Heart left ventricle (tissue), 13 donors: ENCODE measurements around the gene HLA-DQB1.

Experiments
- POLR2A ChIP-seq, 2 donors: fragments of 450-650 bp; IDR thresholded peaks; one replicate each; pipeline ENCODE4 v1.6.1; 2017; ENCODE audit warnings: antibody characterized with exemption in 2 of 2, mild to moderate bottlenecking in 2 of 2, moderate library complexity in 2 of 2
- TF ChIP-seq, protein P1 (sequence below), 12 donors: fragments of 200-600 bp; sonication (generic) in 4 of 12; IDR thresholded peaks; one replicate each; pipeline versions ENCODE4 v1.5.0 to v1.8.0; 2018 to 2022; ENCODE audit warnings: antibody characterized with exemption in 12 of 12, mild to moderate bottlenecking in 5 of 12
- donor health status: ischemic (EF 13 %, LVEDD 7.1; RV severe dilation, severe dysfunction).
- donor health status: DM: no; HTN: yes; CAD: no.
- donor health status: DM: no; HTN: no; CAD: no.
- donor health status: ischemic (EF 25% LVEDD 6.9; RV normal size, moderate dysfunction).
- donor health status: ischemic (EF 25% LVEDD 5.7; RV mildly dilated, moderate dysfunction).
- donor health status: ischemic (EF 35%, LVEDD 5.7; RV mildly dilated, moderate dysfunction).
- donor health status: nonischemic (EF 11% LVEDD 7.7; RV severe dilation, severe dysfunction).
- donor health status: DM: yes; HTN: yes; CAD: no.
- donor health status: PGD.
- donor health status: ischemic (EF 29% LVEDD 5.4; RV normal size, mild dysfunction).
- donor health status: nonischemic (EF 23%, LVEDD 6.1; RV moderate dilation, normal function).

DNA sequence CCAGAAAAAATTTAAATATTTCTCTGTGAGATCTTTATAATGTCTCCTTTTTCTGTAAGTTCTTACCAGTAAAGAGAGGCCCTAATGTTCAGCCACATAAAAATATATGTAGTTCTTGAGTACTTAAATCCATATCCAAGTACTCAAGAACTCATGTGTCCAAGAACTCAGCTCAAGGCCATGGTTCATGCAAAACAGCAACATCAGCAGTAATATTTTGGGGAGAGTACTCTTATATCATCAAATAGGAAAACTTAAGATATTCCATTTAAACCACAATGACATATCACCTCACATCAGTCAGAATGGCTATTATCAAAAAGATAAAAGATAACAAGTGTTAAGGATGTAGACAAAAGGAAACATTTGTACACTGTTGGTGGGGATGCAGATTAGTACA, 3.4 kb upstream of the HLA-DQB1 start:
- TF ChIP-seq, protein P1, sequence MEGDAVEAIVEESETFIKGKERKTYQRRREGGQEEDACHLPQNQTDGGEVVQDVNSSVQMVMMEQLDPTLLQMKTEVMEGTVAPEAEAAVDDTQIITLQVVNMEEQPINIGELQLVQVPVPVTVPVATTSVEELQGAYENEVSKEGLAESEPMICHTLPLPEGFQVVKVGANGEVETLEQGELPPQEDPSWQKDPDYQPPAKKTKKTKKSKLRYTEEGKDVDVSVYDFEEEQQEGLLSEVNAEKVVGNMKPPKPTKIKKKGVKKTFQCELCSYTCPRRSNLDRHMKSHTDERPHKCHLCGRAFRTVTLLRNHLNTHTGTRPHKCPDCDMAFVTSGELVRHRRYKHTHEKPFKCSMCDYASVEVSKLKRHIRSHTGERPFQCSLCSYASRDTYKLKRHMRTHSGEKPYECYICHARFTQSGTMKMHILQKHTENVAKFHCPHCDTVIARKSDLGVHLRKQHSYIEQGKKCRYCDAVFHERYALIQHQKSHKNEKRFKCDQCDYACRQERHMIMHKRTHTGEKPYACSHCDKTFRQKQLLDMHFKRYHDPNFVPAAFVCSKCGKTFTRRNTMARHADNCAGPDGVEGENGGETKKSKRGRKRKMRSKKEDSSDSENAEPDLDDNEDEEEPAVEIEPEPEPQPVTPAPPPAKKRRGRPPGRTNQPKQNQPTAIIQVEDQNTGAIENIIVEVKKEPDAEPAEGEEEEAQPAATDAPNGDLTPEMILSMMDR (IDR thresholded peaks at IDR 0.05) = no peak
- TF ChIP-seq POLR2A (IDR thresholded peaks at IDR 0.05) = no peak
